Brain microvascular endothelial cell (primary cell): Measurements from ENCODE around the gene PCBP3.
"Not testable (repeated sequence)": the region's sequence is repeated elsewhere in the genome, so short reads cannot be mapped to it uniquely, and the experiment has no call there.

Experiments used
- DNase-seq: peaks from one replicate; pipeline ENCODE4 v3.0.0-alpha.2; 2020
- H3K27ac ChIP-seq: fragments of 250-450 bp; sonication (Bioruptor Pico); 2 replicates; pipeline ENCODE4 v1.5.1; 2020; ENCODE audit warnings: mild to moderate bottlenecking, moderate library complexity
- H3K27me3 ChIP-seq: fragments of 250-450 bp; sonication (Bioruptor Pico); replicated peaks from 2 replicates; pipeline ENCODE4 v1.5.1; 2020; ENCODE audit warnings: mild to moderate bottlenecking
- H3K36me3 ChIP-seq: fragments of 250-450 bp; sonication (Bioruptor Pico); replicated peaks from 2 replicates; pipeline ENCODE4 v1.5.1; 2020; ENCODE audit warnings: mild to moderate bottlenecking
- H3K4me3 ChIP-seq: 2 replicates; pipeline ENCODE4 v1.5.1; 2011; ENCODE audit warnings: low read depth, mild to moderate bottlenecking, control low read depth, low read length, moderate library complexity
- in situ Hi-C: cut with HindIII; loops from 2 replicates; pipeline ENCODE4 v1.10.0; 2017; ENCODE audit warnings: low sequenced_read_pairs, low pct_ligation_motif_present
- TF ChIP-seq, protein P1 (sequence below): IDR thresholded peaks from 2 replicates; pipeline ENCODE4 v1.5.1; 2011; ENCODE audit warnings: low read depth, mild to moderate bottlenecking, moderate library complexity, low read length, control low read depth, inconsistent platforms; ENCODE audit errors: missing control alignments

The PCBP3 gene

DNA sequence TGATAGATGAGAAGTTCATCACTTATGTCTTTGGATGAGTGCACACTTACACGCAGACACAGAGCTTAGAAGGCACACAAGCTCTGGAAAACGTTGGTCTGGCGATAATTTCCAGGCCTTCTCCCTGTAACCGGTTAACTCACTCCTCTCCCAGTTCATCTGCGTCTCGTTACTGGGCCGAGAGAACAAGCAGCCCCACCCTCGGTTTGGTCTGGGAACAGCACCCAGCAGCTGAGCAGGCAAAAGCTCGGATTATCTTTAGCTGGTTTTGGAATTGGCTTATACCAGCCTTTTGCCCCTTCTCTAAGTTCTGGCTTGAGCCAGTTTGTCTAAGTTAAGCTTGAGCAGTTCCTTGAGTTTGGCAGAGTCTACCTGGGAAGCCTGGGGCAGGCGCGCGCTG, 310.7 kb downstream of the PCBP3 start:
- TF ChIP-seq, protein P1, sequence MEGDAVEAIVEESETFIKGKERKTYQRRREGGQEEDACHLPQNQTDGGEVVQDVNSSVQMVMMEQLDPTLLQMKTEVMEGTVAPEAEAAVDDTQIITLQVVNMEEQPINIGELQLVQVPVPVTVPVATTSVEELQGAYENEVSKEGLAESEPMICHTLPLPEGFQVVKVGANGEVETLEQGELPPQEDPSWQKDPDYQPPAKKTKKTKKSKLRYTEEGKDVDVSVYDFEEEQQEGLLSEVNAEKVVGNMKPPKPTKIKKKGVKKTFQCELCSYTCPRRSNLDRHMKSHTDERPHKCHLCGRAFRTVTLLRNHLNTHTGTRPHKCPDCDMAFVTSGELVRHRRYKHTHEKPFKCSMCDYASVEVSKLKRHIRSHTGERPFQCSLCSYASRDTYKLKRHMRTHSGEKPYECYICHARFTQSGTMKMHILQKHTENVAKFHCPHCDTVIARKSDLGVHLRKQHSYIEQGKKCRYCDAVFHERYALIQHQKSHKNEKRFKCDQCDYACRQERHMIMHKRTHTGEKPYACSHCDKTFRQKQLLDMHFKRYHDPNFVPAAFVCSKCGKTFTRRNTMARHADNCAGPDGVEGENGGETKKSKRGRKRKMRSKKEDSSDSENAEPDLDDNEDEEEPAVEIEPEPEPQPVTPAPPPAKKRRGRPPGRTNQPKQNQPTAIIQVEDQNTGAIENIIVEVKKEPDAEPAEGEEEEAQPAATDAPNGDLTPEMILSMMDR: peak; percentile 50
- in situ Hi-C loops: no loop called here
- Histone ChIP-seq H3K36me3 (no peaks in the 10 kb centered on the region), H3K27me3 (no peaks in the 10 kb centered on the region), H3K4me3 (no peak overlapping the region), H3K27ac (no peak overlapping the region)
- DNase-seq: peak; percentile 32

DNA sequence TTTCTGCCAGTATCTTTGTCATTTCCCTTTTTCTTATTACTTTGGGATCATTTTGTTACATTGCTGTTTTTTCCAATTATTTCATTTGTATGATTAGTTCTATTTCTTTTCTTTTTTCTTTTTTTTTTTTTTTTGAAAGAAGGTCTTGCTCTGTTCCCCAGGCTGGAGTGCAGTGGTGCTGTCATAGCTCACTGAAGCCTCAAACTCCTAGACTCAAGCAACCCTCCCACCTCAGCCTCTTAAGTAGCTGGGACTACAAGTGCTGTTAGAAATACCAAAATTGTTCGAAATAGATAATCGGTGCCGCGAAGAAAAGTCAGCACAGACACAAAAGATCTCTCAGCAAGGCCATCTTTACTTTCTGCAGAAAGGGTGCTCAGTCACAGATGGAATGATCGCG, 311.4 kb downstream of the PCBP3 start:
- DNase-seq: no peak
- Histone ChIP-seq H3K27me3 (no peaks in the 10 kb centered on the region), H3K4me3 (no peak overlapping the region), H3K36me3 (no peaks in the 10 kb centered on the region), H3K27ac (no peak overlapping the region)
- in situ Hi-C loops: no loop called here
- TF ChIP-seq, protein P1: no peak

DNA sequence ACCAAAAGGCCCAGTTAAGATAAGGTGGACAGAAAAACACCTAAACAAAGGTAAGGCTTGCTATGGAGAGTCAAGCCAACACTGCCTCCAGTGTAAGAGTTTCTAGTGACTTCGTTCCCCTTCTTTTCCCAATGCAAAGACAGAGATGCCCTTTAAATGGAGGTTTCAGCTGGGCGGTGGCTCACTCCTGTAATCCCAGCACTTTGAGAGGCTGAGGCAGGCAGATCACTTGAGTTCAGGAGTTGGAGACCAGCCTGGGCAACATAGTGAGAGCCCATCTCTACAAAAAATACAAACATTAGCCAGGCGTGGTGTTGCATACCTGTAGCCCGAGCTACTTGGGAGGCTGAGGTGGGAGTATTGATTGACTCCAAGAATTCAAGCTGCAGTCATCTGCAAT, 314.0 kb downstream of the PCBP3 start:
- H3K27ac ChIP-seq: no peak overlapping the region
- H3K4me3 ChIP-seq: no peak overlapping the region
- in situ Hi-C loops: no loop called here
- no peaks in the 10 kb centered on the region for H3K36me3 ChIP-seq
- TF ChIP-seq, protein P1: no peak
- no peak for DNase-seq
- H3K27me3 ChIP-seq: no peaks in the 10 kb centered on the region

DNA sequence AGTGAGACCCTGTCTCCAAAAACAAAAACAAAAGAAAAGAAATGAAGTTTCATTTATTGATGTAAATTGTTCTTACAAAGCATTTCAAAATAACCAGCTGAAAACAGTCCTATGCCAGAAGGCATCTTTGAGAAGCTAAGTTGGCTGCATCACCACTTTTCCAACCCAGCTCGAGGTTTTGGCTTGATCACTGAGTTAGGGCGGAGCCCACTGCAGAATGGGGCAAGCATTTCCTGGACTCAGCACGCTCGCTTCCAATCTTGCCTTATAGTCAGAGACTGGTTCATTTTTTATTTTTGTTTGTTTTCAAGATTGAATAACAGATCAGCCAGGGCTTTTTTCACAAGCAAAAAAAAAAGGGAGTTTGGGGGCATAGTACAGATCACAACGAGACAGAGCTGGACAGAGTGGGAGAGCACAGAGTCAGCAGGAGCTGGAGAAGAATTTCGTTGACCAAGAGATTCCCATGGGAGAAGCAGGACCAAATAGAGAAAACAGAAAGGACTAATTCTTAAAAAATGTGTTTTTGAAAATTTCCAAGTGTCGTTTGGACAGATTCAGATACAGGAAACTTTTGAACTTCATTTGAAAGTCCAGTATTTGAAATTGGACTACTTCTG, 314.6 kb downstream of the PCBP3 start:
- Histone ChIP-seq H3K36me3 (no peaks in the 10 kb centered on the region), H3K27me3 (no peaks in the 10 kb centered on the region), H3K27ac (no peak overlapping the region), H3K4me3 (no peak overlapping the region)
- DNase-seq: peak; percentile 28
- TF ChIP-seq, protein P1: no peak
- in situ Hi-C loops: no loop called here

DNA sequence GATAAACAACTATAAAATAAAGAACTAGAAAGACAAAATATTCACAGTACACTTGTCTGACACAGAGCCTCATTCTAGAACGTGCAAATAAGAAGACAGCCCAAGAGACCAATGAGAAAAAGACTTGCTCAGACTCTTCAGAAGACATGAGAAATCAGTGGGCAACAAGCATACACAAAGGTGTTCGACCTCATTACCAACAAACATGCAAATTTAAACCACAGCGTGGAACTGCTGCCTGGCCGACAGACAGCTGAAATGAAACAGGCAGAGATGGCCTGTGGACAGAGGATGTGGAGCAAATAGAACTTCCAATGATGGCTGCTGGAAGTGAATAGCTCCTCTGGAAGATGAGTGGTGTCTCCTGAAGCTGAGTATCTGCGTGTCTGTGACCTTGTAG, 315.7 kb downstream of the PCBP3 start:
- H3K27ac ChIP-seq: no peak overlapping the region
- TF ChIP-seq, protein P1: no peak
- H3K27me3 ChIP-seq: no peaks in the 10 kb centered on the region
- DNase-seq: no peak
- H3K4me3 ChIP-seq: no peak overlapping the region
- H3K36me3 ChIP-seq: no peaks in the 10 kb centered on the region
- in situ Hi-C loops: no loop called here

DNA sequence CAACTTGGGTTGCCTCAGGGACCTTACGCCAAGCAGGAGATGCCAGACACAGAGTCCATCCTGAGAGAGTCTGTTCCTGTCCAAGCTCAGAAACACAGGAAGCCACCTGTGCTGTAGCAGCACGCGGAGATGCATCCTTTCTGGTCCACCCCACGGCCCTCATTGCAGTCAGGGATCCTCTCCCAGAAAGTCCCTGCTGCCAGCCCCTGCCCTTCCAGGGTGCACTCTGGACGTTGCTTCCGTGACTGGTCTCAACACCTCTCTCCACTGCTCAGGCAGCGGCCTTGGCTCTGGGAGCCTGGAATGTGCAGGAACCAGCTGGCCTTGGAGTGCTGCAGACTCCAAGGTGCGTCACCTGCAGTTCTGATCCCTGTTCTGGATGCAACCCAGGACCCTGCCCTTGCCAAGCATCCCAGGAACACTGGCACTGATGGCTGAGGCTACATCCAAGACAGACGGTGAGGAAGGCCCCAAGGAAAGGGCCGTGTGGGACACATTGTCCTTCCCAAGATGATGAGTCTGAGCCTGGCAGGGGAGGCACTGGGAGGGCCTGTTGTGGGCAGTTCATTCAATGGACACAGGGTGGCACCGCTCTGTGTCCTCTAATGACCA, 316.4 kb downstream of the PCBP3 start:
- in situ Hi-C loops: no loop called here
- TF ChIP-seq, protein P1: no peak
- H3K27ac ChIP-seq: no peak overlapping the region
- no peak for DNase-seq
- no peaks in the 10 kb centered on the region for H3K27me3 ChIP-seq
- no peaks in the 10 kb centered on the region for H3K36me3 ChIP-seq
- H3K4me3 ChIP-seq: no peak overlapping the region

DNA sequence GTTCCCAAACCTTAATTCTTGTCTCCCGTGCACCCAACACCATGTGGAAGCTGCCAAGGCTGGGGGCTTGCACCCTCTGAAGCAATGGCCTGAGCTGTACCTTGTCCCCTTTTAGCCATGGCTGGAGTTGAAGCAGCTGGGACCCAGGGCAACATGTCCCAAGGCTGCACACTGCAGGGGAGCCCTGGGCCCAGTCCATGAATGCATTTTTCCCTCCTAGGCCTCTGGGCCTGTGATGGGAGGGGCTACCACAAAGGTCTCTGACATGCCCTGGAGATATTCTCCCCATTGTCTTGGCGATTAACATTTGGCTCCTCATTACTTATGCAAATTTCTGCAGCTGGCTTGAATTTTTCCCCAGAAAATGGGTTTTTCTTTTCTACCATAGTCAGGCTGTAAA, 317.9 kb downstream of the PCBP3 start:
- DNase-seq, in situ Hi-C loops, H3K36me3 ChIP-seq, H3K27ac ChIP-seq, H3K4me3 ChIP-seq, H3K27me3 ChIP-seq: not testable (repeated sequence)
